Epithelial cell of proximal tubule (primary cell): ENCODE data around the gene ZMPSTE24. TPM values are rescaled to one million over a fixed set of nuclear protein-coding genes. Genes with fewer than 3 reads are reported as not detected.
"Not testable (repeated sequence)": the region's sequence is repeated elsewhere in the genome, so short reads cannot be mapped to it uniquely, and the experiment has no call there.

Experiments used
- DNase-seq: peaks from one replicate; pipeline ENCODE4 v3.0.0-alpha.2; 2011; ENCODE audit warnings: low read depth
- H3K4me3 ChIP-seq: 2 replicates; pipeline ENCODE4 v1.5.1; 2011; ENCODE audit warnings: low read depth, mild to moderate bottlenecking, low read length
- total RNA-seq: library from RNA; depleted of rRNA; stranded (reverse); fragments of >200 nt; gene quantifications from 2 replicates; pipeline ENCODE4 v1.2.3, GENCODE V29; 2015
- TF ChIP-seq, protein P1 (sequence below): conservative IDR thresholded peaks from 2 replicates; pipeline ENCODE4 v1.5.1; 2012; ENCODE audit warnings: low read depth, mild to moderate bottlenecking, low read length

The ZMPSTE24 gene
- total RNA-seq, 1 donor from 2014 or later, result 28.1 TPM

GRCh38 chr1:40317394-40318074 is 59.5 kb downstream of the ZMPSTE24 start:
- no peak overlapping the region for H3K4me3 ChIP-seq
- TF ChIP-seq, protein P1, sequence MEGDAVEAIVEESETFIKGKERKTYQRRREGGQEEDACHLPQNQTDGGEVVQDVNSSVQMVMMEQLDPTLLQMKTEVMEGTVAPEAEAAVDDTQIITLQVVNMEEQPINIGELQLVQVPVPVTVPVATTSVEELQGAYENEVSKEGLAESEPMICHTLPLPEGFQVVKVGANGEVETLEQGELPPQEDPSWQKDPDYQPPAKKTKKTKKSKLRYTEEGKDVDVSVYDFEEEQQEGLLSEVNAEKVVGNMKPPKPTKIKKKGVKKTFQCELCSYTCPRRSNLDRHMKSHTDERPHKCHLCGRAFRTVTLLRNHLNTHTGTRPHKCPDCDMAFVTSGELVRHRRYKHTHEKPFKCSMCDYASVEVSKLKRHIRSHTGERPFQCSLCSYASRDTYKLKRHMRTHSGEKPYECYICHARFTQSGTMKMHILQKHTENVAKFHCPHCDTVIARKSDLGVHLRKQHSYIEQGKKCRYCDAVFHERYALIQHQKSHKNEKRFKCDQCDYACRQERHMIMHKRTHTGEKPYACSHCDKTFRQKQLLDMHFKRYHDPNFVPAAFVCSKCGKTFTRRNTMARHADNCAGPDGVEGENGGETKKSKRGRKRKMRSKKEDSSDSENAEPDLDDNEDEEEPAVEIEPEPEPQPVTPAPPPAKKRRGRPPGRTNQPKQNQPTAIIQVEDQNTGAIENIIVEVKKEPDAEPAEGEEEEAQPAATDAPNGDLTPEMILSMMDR, result no peak
- no peak for DNase-seq

DNA sequence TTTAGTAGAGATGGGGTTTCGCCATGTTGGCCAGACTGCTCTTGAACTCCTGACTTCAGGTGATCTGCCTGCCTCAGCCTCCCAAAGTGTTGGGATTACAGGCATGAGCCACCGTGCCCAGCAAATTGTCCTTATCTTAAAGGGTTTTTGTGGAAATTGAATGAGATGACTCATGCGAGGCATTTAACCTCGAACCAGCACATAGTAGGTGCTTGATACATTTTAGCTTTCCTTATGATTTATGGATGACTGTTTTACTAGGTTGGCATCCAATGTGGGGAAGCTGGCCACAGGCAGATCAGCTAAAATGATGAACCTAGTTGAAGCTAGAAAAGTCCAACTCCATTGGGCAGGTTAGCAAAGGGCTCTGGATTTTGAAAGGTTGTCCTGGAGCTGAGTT is 60.4 kb downstream of the ZMPSTE24 start:
- TF ChIP-seq, protein P1, result no peak
- DNase-seq, result no peak
- no peak overlapping the region for H3K4me3 ChIP-seq

DNA sequence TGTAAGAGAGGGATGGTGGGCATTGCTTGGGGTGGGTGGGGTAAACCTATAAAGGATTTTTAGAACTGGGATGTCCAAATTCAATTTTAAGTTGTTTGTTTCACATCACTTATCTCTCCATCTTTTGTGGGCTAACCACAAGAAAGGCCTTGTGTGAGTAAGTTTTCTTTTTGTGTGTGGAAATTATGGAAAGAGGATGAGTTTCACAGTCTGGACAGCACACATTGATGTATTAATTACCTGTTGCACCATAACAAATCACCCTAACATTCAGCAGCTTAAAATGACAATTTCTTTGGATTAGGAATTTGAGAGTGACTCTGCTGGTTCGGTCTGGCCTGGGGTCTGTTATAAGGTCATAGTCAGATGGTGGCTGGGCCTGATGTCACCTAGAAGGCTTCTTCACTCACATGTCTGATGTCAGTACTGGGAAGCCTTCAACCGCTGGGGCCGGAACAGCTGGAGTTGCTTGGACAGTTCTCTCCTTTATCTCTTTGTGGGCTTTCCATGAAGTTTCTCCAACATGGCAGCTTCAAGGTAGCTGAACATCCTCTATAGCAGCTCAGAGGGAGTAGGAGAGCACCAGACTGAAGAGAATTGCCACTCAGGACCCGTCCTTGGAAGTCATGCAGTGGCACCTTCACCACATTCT is 61.1 kb downstream of the ZMPSTE24 start:
- no peak overlapping the region for H3K4me3 ChIP-seq
- no peak for DNase-seq
- TF ChIP-seq, protein P1, result no peak

GRCh38 chr1:40331403-40331802 is 73.4 kb downstream of the ZMPSTE24 start:
- DNase-seq, H3K4me3 ChIP-seq: not testable (repeated sequence)

DNA sequence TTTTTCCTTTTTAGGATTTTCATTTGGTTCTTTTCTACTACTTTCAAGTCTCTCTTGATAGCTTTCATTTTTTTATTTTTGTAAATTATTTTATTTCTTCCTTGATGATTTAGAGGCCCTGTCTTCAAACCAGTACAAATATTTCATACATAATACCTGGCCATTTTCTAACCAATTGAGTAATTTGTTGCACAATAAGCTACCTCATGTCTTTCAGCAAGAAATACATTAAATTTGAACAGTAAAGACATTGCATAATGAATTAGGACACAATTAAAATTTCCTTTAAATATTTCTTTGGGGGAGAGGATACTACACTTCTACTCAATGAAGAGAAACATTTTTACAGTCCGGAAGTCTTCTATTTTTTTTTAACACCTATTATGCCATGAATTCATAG is 74.7 kb downstream of the ZMPSTE24 start:
- TF ChIP-seq, protein P1, result no peak
- DNase-seq, result no peak

DNA sequence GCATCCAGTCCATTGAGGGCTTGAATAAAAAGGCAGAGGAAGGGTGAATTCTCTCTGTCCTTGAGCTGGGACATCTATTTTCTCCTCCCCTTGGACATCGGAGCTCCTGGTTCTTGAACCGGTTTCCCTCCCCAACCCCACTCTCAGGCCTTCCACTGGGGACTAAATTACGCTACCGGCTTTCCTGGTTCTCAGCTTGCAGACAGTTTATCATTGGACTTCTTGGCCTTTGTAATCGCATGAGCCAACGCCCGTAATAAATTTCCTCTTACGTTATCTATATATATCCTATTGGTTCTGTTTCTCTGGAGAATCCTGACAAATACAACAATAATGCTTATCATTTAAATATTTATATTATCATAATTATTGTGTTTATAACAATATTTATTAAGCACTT is 79.4 kb downstream of the ZMPSTE24 start:
- H3K4me3 ChIP-seq, result no peak overlapping the region
- TF ChIP-seq, protein P1, result no peak
- DNase-seq, result no peak

More for the DNA sequence above, 74.7 kb downstream of the ZMPSTE24 start:
- no peak overlapping the region for H3K4me3 ChIP-seq

GRCh38 chr1:40338745-40339419 is 80.8 kb downstream of the ZMPSTE24 start:
- peak; percentile 9 for DNase-seq
- H3K4me3 ChIP-seq, result no peak overlapping the region
- TF ChIP-seq, protein P1, result peak; percentile 98
